ENCODE results near the gene ARHGEF26. TPM values are rescaled to one million over a fixed set of nuclear protein-coding genes. Genes with fewer than 3 reads are reported as not detected.
A peak's percentile ranks its signal among the peaks of the same experiment; 100 is the strongest.

Gene ARHGEF26
- total RNA-seq, 1 donor from 2014 or later = 33.8 TPM

DNA sequence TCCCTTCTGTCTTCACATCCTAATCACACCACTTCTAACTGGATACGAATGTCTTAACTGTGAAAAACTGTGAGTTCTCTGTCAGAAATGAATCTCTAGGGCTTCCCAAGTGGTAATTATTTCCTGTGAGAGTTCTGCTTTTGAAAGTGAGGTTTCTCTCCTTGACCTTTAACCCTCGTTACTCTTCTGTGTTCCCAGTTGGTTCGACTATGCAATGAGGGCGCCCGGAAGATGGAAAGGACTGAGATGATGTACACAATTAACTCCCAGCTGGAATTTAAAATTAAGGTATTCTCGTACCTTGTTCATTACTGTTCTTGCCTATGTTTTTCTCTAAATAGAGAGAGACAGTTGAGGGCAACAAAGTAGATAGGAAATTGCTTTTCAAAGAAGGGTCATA lies 96.5 kb downstream of the ARHGEF26 start:
- Histone ChIP-seq H3K36me3 (peaks cover 7 to 20% of the 10 kb centered on the region in 2 donors), H3K4me1 (no peaks in the 10 kb centered on the region)

DNA sequence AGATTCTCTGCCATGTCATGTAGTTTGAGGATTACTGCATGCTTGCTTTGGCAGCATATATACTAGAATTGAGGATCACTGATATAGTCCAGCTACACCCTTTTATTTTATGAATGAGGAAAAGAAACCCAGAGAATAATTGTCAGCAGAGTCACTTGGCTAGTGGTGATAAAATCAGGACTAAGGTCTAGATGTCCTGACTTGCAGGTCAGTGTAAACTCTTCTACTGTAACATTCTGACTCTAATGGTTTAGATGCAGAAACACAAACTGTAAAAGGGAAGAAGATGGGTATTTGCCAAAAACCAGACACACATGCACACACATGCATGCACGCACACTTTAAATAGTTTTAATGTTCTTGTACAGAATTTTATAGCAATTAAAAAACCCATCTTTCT lies 97.5 kb downstream of the ARHGEF26 start:
- DNase-seq (ENCODE audit: low spot score in 2 of 2) = no peak
- no peak overlapping the region for H3K27ac ChIP-seq
- no peaks in the 10 kb centered on the region for H3K4me1 ChIP-seq
- TF ChIP-seq, protein P1, sequence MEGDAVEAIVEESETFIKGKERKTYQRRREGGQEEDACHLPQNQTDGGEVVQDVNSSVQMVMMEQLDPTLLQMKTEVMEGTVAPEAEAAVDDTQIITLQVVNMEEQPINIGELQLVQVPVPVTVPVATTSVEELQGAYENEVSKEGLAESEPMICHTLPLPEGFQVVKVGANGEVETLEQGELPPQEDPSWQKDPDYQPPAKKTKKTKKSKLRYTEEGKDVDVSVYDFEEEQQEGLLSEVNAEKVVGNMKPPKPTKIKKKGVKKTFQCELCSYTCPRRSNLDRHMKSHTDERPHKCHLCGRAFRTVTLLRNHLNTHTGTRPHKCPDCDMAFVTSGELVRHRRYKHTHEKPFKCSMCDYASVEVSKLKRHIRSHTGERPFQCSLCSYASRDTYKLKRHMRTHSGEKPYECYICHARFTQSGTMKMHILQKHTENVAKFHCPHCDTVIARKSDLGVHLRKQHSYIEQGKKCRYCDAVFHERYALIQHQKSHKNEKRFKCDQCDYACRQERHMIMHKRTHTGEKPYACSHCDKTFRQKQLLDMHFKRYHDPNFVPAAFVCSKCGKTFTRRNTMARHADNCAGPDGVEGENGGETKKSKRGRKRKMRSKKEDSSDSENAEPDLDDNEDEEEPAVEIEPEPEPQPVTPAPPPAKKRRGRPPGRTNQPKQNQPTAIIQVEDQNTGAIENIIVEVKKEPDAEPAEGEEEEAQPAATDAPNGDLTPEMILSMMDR (IDR thresholded peaks at IDR 0.05) = no peak
- no peaks in the 10 kb centered on the region for H3K9me3 ChIP-seq
- no peaks in the 10 kb centered on the region for H3K27me3 ChIP-seq
- peaks cover 7 to 18% of the 10 kb centered on the region in 2 donors for H3K36me3 ChIP-seq
- intact Hi-C loops (cut with DNase I) = no loop called here
- H3K4me3 ChIP-seq = no peak overlapping the region

More for the DNA sequence above, 96.5 kb downstream of the ARHGEF26 start:
- Histone ChIP-seq H3K4me3 (no peak overlapping the region), H3K9me3 (no peaks in the 10 kb centered on the region), H3K27me3 (no peaks in the 10 kb centered on the region), H3K27ac (no peak overlapping the region)
- intact Hi-C loops (cut with DNase I) = no loop called here
- no peak for DNase-seq (ENCODE audit: low spot score in 2 of 2)
- TF ChIP-seq, protein P1 (IDR thresholded peaks at IDR 0.05) = no peak

DNA sequence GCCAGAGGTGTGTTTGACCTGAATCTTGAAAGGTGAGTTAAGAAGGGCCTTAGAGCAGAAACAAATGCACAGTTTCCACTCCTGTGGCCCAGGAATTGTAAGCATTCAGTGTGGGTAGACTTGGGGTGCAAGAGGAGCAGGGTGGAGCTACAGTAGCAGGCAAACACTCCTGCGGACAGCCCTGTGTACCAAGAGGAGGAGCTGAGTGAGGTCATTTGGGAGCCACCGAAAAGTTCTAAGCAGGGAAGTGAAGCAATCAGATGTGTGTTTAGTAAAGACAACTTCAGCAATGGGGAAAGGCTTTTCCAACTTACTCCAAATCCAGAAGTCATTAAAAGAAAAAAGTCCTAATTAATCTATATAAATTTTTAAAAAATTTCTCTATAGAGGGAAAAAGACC lies 99.3 kb downstream of the ARHGEF26 start:
- TF ChIP-seq, protein P1 (IDR thresholded peaks at IDR 0.05) = no peak
- H3K4me1 ChIP-seq = no peaks in the 10 kb centered on the region
- no peak for DNase-seq (ENCODE audit: low spot score in 2 of 2)
- H3K27me3 ChIP-seq = no peaks in the 10 kb centered on the region
- no peaks in the 10 kb centered on the region for H3K9me3 ChIP-seq
- H3K36me3 ChIP-seq = peaks cover 4 to 7% of the 10 kb centered on the region in 2 donors
- intact Hi-C loops (cut with DNase I) = no loop called here
- no peak overlapping the region for H3K27ac ChIP-seq
- H3K4me3 ChIP-seq = no peak overlapping the region

DNA sequence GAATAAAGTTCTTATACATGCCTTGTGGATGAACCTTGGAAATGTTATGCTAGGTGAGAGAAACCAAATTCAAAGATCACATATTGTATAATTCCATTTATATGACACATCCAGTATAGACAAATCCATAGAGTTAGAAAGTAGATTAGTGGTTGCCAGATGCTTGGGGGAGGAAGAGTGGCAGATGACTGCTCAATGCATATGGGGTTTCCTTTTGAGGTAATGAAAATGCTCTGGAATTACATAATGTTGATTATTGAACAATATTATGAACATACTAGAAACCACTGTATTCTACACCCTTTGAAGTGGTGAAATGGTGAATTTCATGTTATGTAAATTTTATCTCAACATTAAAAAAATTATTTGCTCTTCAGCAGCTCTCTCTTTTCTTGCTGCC lies 102.3 kb downstream of the ARHGEF26 start:
- H3K36me3 ChIP-seq = peaks cover 4 to 10% of the 10 kb centered on the region in 2 donors

DNA sequence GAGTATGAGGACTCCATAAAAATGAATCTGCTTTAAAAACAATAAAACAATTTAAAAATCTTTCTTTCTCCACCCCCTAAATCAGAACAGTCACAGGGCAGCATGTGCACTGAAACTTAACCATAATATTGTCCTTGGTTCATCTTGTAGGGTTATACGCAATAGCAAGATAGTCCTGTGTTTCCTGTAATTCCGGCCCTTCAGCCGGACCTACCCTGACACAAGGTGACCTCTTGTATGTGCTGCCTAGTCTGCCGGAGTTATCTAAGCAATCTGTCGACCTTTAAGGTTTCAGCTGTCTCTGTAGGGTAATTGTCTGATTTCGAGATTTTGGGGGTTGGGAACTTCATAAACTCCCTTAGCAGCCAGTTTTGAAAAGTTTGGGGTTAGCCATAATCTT lies 103.2 kb downstream of the ARHGEF26 start:
- no peak overlapping the region for H3K4me3 ChIP-seq
- no peaks in the 10 kb centered on the region for H3K27me3 ChIP-seq
- H3K9me3 ChIP-seq = no peaks in the 10 kb centered on the region
- peak overlapping the region; percentile 11 to 39 for H3K27ac ChIP-seq
- intact Hi-C loops (cut with DNase I) = no loop called here
- no peak for DNase-seq (ENCODE audit: low spot score in 2 of 2)
- peaks cover 0 to 17% of the 10 kb centered on the region in 2 donors for H3K36me3 ChIP-seq
- H3K4me1 ChIP-seq = no peaks in the 10 kb centered on the region
- TF ChIP-seq, protein P1 (IDR thresholded peaks at IDR 0.05) = no peak

More for the DNA sequence above, 102.3 kb downstream of the ARHGEF26 start:
- TF ChIP-seq, protein P1 (IDR thresholded peaks at IDR 0.05) = no peak
- H3K27me3 ChIP-seq = no peaks in the 10 kb centered on the region
- no peak for DNase-seq (ENCODE audit: low spot score in 2 of 2)
- no peak overlapping the region for H3K27ac ChIP-seq
- H3K4me3 ChIP-seq = no peak overlapping the region
- intact Hi-C loops (cut with DNase I) = no loop called here
- no peaks in the 10 kb centered on the region for H3K9me3 ChIP-seq
- H3K4me1 ChIP-seq = no peaks in the 10 kb centered on the region

DNA sequence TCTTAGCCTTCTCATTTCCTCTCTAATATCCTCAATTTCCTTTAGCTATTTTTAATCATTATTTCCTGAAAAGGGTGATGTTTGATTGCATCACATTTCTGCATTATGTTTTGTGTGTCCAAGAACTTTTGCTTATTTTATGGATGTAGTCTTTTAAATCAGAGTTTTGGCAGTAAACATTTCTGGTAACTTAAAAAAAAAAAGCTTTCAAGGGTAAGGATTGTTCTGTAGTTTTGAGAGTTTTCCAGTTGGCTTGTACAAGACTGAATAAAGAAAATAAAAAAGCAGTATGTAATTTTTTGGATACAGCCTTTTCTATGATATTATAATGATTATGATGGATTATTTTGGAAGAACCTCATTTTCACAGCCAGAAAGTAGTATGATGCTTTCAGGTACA lies 103.7 kb downstream of the ARHGEF26 start:
- Histone ChIP-seq H3K9me3 (no peaks in the 10 kb centered on the region), H3K36me3 (peaks cover 0 to 17% of the 10 kb centered on the region in 2 donors), H3K27ac (peak overlapping the region; percentile 11 to 39), H3K4me3 (no peak overlapping the region), H3K27me3 (no peaks in the 10 kb centered on the region), H3K4me1 (no peaks in the 10 kb centered on the region)
- TF ChIP-seq, protein P1 (IDR thresholded peaks at IDR 0.05) = no peak
- no peak for DNase-seq (ENCODE audit: low spot score in 2 of 2)
- intact Hi-C loops (cut with DNase I) = no loop called here

All from ascending aorta (tissue), 2 donors.